Measurements from ENCODE around the gene SMG6.
"Not testable (repeated sequence)": the region's sequence is repeated elsewhere in the genome, so short reads cannot be mapped to it uniquely, and the experiment has no call there.

Gene SMG6

DNA sequence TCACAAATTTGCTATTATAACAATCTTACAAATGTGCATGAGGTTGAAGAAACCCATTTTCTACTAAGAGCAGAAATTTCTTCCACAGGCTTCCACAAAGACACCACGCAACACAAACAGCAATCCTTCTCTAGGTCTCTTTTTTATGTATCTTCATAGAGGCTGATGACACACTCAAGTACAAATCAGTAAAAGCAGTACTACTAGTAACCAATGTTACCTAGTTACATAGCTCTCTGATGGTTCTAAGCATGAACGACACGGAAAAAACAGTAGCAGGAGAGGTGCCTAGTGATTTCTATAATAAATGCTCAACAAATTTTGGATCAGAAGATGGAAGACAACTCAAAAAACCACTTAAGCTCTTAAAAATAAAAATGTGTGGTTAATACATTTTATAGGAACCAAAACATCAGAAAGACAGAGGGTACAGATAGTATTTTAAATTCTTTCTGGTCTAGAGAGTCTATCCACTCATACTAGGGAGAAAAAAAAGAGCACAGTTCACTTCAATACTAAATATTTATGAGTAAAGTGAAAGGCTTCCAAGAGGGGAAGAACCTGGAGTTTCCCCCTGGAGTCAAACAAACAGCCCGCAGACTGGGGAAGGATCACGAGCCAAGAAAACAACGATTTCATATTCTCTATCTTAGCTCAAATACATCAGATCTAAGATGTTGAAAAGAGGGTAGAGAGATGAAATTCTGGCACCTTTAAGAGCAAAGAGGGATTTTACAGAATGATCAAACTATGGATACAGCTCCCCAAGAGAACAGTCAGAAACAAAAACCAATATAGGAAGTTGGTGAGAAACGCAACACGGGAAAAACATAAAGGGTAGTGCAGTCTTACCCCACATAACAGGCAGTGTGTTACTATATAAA, 40.2 kb downstream of the SMG6 start:
- no peak for DNase-seq (ENCODE audit: low spot score)

DNA sequence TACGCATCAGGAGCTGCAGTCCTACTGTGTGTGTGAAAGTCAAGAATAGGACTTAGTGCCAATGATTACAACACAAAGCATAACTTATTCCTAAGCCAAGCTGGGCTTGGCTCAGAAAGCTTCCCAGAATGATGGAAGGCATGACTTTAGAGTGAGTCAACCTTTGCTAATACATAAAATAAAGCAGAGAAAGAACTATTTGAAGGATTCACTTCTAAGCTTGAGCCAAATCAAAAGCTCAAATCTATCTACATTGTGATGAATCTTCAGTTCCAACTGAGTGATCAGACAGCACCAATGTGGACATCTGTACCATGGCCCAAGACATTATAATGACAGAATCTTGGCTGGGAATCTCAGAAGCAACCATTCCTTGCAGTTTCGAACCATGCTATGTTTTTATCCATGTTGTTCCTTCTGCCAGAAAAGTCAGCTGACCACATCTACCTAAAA, 41.4 kb downstream of the SMG6 start:
- DNase-seq (ENCODE audit: low spot score): no peak

DNA sequence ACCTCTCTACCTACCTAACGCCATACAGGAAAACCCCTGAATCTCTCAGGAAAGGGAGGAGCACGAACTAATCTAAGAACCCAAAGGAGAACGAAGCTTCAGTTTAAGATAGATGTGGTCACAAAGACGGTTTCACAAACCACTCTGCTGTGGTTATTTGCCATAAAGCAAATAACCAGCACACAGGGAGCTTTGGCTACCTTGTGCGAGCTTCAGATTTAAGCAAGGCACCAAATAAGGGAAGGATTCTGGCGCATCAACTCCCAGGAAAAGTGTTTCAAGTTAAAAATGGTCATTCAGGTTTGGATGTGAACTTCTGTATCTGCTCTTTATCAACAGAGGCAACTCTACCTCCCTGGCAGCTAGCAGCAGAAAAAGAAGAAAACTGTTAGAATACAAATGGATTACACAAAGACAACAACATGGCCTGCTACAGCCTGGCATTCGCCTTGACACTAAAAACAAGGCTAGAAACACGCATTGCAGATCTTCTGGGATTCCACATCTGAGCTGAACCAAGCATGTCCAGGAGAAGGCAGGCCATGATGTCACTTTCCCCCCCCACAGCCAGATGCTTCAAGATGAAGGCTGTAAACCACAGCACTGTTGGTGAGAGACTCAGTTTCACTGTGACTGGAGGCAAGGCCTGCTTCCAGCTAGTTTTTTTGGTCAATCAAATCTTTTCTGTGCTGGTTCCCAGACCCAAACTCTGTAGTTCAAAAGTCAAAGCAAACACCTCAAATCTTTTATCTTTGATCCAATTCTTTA, 43.6 kb downstream of the SMG6 start:
- no peak for DNase-seq (ENCODE audit: low spot score)

DNA sequence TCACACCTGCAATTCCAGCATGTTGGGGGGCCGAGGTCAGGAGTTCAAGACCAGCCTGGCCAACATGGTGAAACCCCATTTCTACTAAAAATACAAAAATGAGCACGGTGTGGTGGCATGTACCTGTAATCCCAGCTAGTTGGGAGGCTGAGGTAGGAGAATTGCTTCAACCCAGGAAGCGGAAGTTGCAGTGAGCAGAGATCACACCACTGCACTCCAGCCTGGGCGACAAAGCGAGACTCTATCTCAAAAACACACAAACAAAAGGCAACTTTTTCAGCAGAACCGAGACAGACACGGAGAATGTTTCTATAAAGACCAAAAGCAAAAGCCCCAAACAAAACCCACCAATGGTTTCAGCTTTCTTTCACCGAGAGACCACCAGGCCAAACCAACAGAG, 44.8 kb downstream of the SMG6 start:
- DNase-seq (ENCODE audit: low spot score): not testable (repeated sequence)

DNA sequence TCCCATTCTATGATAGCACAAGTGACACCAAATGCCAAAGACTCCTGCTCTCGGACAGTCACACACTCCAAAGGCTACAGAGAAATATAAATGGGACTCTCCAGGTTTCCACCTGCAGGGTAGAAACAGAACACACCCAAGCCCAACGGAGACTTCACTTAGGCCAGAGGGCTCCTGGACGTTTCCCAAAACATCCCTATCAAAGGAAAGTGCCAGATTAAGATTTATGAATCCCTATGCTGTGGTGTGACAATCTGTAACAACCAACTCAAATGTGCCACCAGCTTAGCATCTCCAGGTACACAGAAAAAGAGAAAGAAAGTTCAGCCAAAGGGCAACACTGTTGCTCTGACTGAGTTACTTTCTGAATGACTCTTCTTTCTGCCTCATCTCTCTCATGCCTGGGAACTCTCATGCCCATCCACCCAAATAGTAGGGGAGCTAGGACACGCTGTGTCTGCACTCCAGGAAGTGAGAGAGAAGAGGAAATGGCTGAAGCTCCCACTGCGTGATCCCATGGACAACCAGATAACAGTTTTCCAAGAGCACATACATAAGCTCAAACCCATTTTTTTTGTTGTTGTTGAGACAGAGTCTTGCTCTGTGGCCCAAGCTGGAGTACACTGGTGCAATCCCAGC, 49.7 kb downstream of the SMG6 start:
- DNase-seq (ENCODE audit: low spot score): no peak

DNA sequence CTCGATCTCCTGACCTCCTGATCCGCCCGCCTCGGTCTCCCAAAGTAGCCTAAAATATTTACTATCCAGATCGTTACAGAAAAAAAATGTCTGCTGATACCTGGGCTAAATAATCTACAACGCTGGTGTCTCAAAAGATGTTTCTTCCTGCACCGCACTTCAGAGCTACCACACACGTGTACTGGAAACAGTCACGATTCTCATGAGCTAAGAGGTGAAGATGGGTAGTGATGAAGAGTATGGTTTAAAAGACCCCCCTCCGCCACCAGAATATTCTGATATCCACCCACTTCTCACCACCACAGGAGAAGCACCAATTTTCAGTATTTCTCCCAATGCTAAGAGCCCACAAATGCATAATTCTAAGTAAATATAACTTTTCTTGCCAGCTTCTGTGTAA, 50.2 kb downstream of the SMG6 start:
- no peak for DNase-seq (ENCODE audit: low spot score)

DNA sequence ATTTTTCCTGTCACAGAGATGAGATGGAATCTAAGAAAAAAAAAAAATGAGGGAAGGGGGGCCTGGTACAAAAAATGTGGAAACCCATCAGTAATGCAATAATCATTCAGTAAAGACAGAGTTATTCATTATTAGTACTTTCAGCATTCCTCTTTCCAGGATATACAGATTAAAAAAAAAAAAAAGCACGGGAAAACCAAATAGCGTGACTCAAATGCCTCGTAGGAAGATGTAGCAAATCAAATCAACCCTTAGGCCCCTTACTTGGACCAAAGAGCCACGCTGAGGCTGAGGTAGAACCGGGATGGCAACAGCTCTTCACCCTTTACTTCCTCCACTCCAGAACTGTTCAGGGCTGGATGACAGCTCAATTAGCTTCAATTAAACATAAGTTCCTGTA, 52.5 kb downstream of the SMG6 start:
- no peak for DNase-seq (ENCODE audit: low spot score)

DNA sequence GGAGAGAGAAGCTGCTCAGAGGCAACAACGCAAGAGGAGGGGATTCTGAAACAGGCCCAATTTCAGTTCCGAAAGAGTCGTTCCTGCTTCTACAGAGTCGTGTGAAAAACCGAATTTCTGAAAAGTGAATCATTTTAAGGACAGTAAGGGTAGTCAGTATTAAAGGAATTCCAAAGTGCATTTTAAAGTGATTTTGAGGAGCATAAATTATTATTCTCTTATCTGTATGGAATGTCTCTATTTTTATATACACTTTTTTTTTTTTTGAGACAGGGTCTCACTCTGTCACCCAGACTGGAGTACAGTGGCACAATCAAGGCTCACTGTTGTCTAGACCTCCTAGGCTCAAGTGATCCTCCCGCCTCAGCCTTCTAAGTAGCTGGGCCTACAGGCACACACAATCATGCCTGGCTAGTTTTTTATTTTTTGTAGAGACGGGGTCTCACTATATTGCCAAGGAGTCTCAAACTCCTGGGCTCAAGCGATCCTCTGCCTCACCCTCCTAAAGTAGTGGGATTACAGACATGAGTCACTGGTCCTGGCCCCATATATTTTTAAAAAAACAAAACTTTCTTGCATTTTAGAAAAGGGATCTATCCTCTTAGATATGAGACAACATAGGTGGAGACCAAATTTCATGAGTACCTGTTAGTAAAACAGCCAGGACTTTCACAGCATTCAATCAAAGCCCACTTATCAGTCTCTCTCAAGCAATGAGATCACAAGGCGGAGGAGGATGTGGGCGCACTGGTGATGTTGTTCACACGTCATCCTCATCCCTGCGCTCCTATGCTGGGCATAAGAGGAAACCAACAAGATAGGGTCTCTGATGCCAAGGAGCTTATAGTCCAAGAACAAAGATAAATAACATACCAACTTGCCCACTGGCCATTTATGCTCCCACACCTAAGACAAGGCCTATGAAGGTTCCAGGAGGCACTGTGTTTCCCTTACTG, 53.2 kb downstream of the SMG6 start:
- DNase-seq (ENCODE audit: low spot score): no peak

DNA sequence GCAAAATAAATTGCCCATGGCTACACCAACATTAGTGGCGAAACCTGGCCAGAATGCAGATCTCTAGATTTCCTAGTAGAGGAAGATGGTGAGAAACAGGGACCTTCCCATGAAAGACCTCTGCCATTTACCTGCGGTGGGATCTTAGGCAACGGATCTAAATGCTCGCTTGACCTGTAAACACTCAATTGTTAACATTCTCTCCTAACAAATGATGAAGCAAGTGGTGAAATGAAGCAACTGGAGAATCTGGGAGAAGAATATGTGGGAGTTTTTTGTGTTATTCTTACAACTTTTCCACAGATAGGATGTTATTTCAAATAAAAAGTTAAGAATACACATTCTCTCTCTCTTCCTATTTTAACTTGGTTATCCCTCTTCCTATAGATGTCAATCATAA, 56.6 kb downstream of the SMG6 start:
- no peak for DNase-seq (ENCODE audit: low spot score)

DNA sequence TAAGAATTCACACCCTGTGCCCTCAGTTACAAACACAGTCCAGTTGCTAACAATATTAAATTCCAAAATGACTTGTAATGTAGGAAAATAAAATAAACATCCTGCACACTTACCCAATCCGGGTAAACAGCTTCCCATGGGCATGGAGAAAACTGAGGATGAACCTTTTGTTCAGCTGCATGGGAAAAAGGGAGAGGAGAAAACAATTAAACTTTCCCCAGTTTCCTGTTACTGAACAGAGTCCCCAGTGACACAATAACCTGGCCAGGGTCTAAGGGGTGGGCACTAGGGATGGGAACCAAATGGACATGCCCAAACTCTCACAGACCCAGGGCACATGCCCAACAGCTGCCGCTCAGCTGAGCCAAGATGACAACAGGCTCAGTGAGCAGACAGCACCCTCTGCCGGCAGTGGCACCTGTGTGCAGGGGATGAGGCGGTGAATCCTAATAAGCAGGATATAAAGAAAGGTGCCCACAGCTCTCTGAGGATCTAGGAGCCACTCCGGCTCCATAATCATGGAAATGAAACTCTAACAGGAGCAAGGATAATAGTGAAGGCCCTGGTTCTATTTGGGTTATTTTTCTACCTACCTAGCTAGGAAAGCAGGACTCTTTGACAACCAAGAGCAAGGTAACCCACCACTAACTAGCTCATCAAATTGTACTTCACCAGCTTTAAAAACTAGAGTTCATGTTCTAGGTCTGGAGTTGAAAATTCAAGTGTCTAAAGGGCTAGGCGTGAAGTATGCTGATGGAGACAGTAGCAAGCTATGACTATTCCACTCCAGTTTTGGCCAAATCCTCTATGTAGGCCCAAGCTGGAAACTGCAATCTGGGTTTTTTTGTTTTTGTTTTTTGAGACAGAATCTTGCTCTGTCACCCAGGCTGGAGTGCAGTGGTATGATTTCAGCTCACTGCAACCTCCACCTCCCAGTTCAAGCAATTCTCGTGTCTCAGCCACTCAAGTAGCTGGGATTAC, 58.8 kb downstream of the SMG6 start:
- DNase-seq (ENCODE audit: low spot score): peak; percentile 76

DNA sequence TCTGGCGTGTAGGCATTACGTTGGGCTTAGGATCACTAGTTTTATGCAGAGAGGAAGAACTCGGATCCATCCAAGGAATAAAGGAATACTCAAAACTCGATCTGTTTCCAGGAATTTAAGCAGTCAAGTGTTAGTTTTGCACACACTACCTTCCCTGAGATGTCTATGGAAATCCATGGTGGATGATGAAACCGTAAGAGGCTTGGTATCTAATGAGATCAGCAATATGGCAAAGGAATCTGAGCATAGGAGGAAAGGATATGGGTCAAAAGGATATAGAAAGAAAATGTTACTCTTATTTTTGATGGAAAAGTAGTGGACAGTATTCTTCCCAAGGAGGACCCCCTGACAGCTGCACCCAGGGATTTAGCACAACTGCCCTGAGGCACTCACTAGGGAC, 59.6 kb downstream of the SMG6 start:
- no peak for DNase-seq (ENCODE audit: low spot score)

DNA sequence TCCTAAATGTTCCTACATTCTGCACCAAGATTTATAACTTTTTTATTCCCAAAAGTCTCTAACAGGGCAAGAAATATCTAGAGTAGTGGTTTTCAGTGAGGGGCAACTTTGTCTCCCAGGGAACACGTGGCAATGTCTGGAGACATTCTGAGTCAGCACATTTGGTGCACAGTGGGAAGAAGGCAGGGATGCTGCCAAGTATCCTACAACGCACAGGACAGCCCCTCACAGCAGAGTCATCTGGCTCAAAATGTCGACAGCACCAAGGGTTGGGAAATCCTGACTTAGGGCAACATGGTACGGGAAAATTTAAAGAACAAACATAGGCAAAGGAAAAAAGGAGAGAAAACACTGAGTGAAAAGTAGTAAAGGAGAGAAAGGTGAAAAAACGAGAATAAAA, 61.8 kb downstream of the SMG6 start:
- no peak for DNase-seq (ENCODE audit: low spot score)

DNA sequence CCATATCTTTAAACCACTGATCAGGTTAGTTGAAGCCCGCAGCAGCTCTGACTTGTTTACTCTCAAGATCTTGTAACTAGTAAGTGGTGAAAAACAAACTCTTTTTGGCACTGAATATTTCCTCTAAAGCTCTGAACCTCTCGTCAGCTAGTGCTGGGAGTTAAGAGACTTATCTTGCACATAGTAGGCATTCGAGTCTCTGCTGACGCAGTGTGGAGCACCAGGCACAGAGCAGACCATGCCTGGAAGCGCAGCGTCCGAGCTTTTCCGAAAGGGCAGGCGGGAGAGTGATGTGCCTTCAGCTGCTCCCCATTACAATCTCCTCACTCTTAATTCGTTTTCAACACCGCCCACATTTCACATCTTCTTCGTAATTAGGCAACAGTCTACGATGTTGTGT, 63.0 kb downstream of the SMG6 start:
- no peak for DNase-seq (ENCODE audit: low spot score)

DNA sequence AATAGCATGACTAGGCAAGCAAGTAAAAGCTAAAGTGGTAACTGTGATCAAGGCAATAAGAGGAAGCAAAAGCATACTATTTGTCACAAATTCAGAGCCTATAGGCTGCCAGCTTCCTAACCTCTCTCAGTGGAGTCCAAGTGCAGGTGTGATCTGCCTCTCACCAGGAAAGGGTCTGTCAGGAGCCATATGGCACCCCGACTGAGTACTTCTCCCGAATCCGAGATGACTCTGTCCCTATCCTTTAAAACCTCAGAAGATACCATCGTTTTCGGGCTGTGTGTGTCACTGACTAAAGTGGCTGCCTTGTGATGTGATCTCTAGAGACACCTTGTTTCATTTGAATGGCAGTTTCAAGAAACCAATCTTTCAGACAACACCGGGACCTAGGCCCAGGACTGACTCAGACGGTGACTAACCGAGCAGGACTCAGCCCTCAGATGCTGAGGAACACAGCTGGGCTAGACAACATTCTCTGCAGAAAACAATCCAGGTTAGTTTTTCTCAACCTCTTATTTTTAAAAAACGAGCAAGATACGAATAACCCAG, 63.6 kb downstream of the SMG6 start:
- DNase-seq (ENCODE audit: low spot score): peak; percentile 23

DNA sequence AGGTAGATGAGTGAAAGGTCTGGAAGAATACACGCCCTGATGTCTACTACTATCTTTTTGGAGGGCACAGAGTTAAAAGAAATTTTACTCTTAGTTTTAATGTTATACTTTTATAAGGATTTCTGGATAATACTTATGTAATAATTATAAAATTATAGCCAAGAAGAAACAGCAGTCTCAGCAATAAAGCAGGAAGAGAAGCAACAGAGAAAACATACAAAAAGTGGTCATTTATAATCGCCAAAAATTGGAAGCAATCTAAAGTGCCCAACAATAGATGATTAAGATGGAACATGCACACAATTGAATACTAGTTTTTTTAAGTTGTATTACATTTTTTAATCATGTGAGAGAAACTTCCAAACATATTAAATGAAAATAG, 64.4 kb downstream of the SMG6 start:
- DNase-seq (ENCODE audit: low spot score): no peak

DNA sequence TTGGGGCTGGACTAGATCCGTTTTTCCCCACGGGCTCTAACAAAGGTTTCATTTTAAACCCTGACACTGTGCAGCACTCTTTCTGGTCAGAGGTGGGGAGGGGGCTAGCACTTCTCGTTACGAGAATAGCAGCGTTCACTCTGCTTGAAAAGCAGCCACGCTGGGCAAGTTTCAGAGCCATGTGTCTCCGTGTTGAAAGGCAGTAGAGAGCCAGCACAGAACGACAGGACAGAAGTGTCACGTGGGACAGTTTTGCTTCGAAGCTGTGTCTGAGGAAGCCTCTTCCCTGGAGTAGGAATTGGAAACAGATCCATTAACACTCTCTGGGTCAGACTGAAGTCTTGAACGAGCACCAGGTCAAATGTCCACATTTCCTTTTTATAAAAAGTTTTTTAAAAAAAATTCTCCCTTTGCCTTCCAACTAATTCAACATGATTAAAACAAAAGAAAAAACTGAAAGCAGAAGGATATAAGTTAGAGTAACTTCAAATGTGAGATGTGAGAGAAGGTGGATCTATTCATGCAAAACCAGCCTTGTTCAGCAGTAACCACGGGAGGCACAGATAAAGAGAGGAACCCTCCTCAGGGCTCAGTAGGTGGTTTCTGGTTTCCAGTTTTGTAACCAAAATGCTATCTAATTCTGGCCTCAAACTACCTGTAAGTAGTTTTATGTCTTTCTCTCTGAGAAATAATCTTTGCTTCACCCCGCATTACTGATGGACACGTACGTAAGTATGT, 65.0 kb downstream of the SMG6 start:
- DNase-seq (ENCODE audit: low spot score): no peak

DNA sequence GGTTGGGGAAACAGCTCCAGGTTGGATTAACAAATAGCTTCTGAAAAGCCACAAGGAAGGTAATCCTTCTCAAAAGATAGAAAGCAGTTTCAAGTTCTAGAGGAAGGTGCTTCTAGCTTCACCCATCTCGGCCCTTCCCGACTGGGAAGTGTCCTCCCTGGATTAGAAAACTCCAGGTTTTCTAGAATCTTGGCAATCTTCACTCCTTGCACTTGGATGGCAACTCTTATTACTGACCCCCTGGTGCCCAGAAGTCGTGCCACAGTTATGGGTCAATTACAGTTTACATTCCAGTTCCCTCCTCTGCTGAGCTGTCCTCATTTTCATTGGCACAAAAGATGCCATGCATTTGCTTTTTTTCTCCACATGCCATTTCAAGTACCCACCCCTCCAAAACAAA, 65.6 kb downstream of the SMG6 start:
- DNase-seq (ENCODE audit: low spot score): no peak

DNA sequence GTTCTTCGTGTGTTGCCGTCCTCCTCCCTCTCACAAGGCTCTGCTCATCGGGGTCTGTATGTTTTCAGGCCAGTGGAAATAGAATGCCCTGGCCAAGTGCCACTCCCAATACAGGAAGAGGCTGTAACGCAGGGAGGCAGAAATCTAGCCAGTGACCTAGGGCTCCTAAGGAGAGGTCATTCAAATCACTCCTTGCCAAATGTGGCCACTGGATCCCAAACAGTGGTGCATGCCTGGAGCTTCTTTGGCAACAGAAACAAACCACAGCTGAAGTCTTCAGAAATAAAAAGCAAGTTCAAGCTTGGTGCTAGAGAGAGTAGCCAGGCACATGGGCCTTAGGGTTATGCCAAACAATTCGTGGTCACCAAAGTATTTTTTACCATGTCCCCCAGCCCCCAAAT, 66.1 kb downstream of the SMG6 start:
- DNase-seq (ENCODE audit: low spot score): no peak

DNA sequence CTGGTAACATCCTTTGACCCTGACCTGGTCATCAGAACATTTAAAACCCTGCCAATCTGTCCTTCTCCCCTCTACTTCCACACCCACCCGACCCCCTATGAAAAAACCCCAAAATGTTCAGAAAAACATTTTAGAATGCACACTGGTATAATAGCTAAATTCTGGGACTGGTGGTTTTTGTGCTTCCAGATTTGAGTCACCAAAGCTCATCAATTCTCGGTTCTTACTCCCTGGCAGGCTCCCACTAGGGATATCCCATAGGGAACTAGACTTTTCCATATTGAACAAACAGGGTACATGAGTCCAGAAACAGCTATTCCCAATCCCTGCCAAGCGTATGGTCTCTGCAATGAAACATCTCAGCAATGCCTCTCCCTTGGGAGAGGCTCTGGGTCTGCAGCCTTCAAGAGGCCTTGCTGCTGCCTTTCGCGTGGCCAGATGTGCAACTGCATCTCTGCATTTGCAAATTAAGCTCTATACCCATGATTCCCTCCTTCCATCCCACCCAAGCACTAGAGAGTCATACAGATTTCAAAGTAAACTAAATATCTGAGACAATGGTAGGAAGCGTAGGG, 67.7 kb downstream of the SMG6 start:
- no peak for DNase-seq (ENCODE audit: low spot score)

Data from COLO829 (cell line).